KMS-11 (cell line): ENCODE results near the gene ENOX1.

ENCODE experiments used
- H2AFZ ChIP-seq: fragments of 200-600 bp; sonication (generic); 2 replicates; pipeline ENCODE4 v1.6.1; 2016; ENCODE audit warnings: antibody characterized with exemption, mixed run types, low read depth
- H3K27ac ChIP-seq: fragments of 200-600 bp; sonication (generic); 2 replicates; pipeline ENCODE4 v1.6.1; 2016; ENCODE audit warnings: mild to moderate bottlenecking, mixed run types
- H3K27me3 ChIP-seq: fragments of 200-600 bp; sonication (generic); 2 replicates; pipeline ENCODE4 v1.6.1; 2017; ENCODE audit warnings: mild to moderate bottlenecking, low read depth, mixed run types, moderate library complexity; ENCODE audit not compliant: insufficient read depth
- H3K36me3 ChIP-seq: fragments of 200-600 bp; sonication (generic); 2 replicates; pipeline ENCODE4 v1.6.1; 2017; ENCODE audit warnings: mild to moderate bottlenecking, mixed run types; ENCODE audit not compliant: insufficient read depth
- H3K4me1 ChIP-seq: fragments of 200-600 bp; sonication (generic); 2 replicates; pipeline ENCODE4 v1.6.1; 2016; ENCODE audit warnings: mild to moderate bottlenecking, low read depth, mixed run types; ENCODE audit not compliant: poor library complexity, severe bottlenecking
- H3K4me2 ChIP-seq: fragments of 200-600 bp; sonication (generic); 2 replicates; pipeline ENCODE4 v1.7.0; 2016; ENCODE audit warnings: mild to moderate bottlenecking, mixed run types
- H3K4me3 ChIP-seq: fragments of 200-600 bp; sonication (generic); IDR thresholded peaks from 2 replicates; pipeline ENCODE4 v1.6.1; 2017; ENCODE audit warnings: low read depth, low read length, mixed read lengths; ENCODE audit not compliant: insufficient read depth
- H3K79me2 ChIP-seq: fragments of 200-600 bp; sonication (generic); 2 replicates; pipeline ENCODE4 v1.6.1; 2016; ENCODE audit warnings: low read depth, mixed run types; ENCODE audit not compliant: insufficient read depth
- H3K9ac ChIP-seq: fragments of 200-600 bp; sonication (generic); 2 replicates; pipeline ENCODE4 v1.6.1; 2016; ENCODE audit warnings: mild to moderate bottlenecking, mixed run types
- H4K20me1 ChIP-seq: fragments of 200-600 bp; sonication (generic); 2 replicates; pipeline ENCODE4 v1.6.1; 2016; ENCODE audit warnings: mild to moderate bottlenecking, mixed run types; ENCODE audit not compliant: insufficient read depth
- CTCF ChIP-seq: fragments of 200-600 bp; sonication (generic); conservative IDR thresholded peaks from 2 replicates; pipeline ENCODE4 v1.6.1; 2017; ENCODE audit warnings: low read depth, mild to moderate bottlenecking, antibody characterized with exemption, low read length, moderate library complexity, mixed read lengths

Gene ENOX1

GRCh38 chr13:43360171-43360570 lies 426.6 kb downstream of the ENOX1 start:
- Histone ChIP-seq H3K4me1 (peaks cover 36% of the 10 kb centered on the region), H4K20me1 (no peaks in the 10 kb centered on the region), H3K27ac (no peak overlapping the region), H3K4me2 (no peak overlapping the region), H2AFZ (no peak overlapping the region), H3K27me3 (no peaks in the 10 kb centered on the region), H3K79me2 (no peaks in the 10 kb centered on the region), H3K4me3 (no peak overlapping the region), H3K9ac (no peak overlapping the region), H3K36me3 (no peaks in the 10 kb centered on the region)
- TF ChIP-seq CTCF, result no peak

GRCh38 chr13:43359536-43359935 lies 427.2 kb downstream of the ENOX1 start:
- Histone ChIP-seq H3K4me3 (no peak overlapping the region), H3K4me2 (no peak overlapping the region), H3K4me1 (peaks cover 43% of the 10 kb centered on the region), H3K27ac (no peak overlapping the region), H2AFZ (no peak overlapping the region), H3K36me3 (no peaks in the 10 kb centered on the region), H4K20me1 (no peaks in the 10 kb centered on the region), H3K27me3 (no peaks in the 10 kb centered on the region), H3K9ac (no peak overlapping the region), H3K79me2 (no peaks in the 10 kb centered on the region)
- no peak for TF ChIP-seq CTCF

- Histone ChIP-seq H3K79me2 (no peaks in the 10 kb centered on the region), H3K9ac (no peak overlapping the region; the same call in 1 of the 2 replicates), H2AFZ (peak overlapping the region; percentile 42), H3K27me3 (no peaks in the 10 kb centered on the region), H3K4me3 (no peak overlapping the region), H3K4me2 (peak overlapping the region; percentile 91; the same call in 1 of the 2 replicates), H3K27ac (peak overlapping the region; percentile 81), H4K20me1 (no peaks in the 10 kb centered on the region), H3K36me3 (no peaks in the 10 kb centered on the region), H3K4me1 (peaks cover 52% of the 10 kb centered on the region)
- TF ChIP-seq CTCF, result no peak
Measured at GRCh38 chr13:43357564-43357963, 429.2 kb downstream of the ENOX1 start.

GRCh38 chr13:43356567-43356966 lies 430.2 kb downstream of the ENOX1 start:
- Histone ChIP-seq H3K79me2 (no peaks in the 10 kb centered on the region), H3K36me3 (no peaks in the 10 kb centered on the region), H4K20me1 (no peaks in the 10 kb centered on the region), H3K4me3 (no peak overlapping the region), H3K27me3 (no peaks in the 10 kb centered on the region), H3K4me1 (peaks cover 52% of the 10 kb centered on the region), H2AFZ (peak overlapping the region; percentile 42; the same call in 1 of the 2 replicates), H3K4me2 (peak overlapping the region; percentile 91), H3K9ac (peak overlapping the region; percentile 17; the same call in 1 of the 2 replicates), H3K27ac (peak overlapping the region; percentile 81)
- peak; percentile 44 for TF ChIP-seq CTCF
